Skeletal muscle satellite cell (primary cell): ENCODE results near the gene LIF.
"Not testable (repeated sequence)": the region's sequence is repeated elsewhere in the genome, so short reads cannot be mapped to it uniquely, and the experiment has no call there.

Source experiments
- H3K27me3 ChIP-seq: 2 replicates; pipeline ENCODE4 v1.7.0; 2013; ENCODE audit warnings: low read length; ENCODE audit not compliant: control insufficient read depth, insufficient read depth
- H3K36me3 ChIP-seq: 2 replicates; pipeline ENCODE4 v1.7.0; 2013; ENCODE audit warnings: mild to moderate bottlenecking, control low read depth, low read length; ENCODE audit not compliant: insufficient read depth
- H3K4me1 ChIP-seq: 2 replicates; pipeline ENCODE4 v1.7.0; 2013; ENCODE audit warnings: low read length; ENCODE audit not compliant: control insufficient read depth, insufficient read depth
- H3K4me2 ChIP-seq: 2 replicates; pipeline ENCODE4 v1.7.0; 2013; ENCODE audit warnings: mild to moderate bottlenecking, low read length
- H3K4me3 ChIP-seq: 2 replicates; pipeline ENCODE4 v1.7.0; 2013; ENCODE audit warnings: low read length
- H3K9ac ChIP-seq: 2 replicates; pipeline ENCODE4 v1.7.0; 2013; ENCODE audit warnings: mild to moderate bottlenecking, low read depth, low read length, moderate library complexity
- H3K9me3 ChIP-seq: replicated peaks from 2 replicates; pipeline ENCODE4 v1.7.0; 2013; ENCODE audit warnings: mild to moderate bottlenecking, control low read depth, low read length

LIF gene

DNA sequence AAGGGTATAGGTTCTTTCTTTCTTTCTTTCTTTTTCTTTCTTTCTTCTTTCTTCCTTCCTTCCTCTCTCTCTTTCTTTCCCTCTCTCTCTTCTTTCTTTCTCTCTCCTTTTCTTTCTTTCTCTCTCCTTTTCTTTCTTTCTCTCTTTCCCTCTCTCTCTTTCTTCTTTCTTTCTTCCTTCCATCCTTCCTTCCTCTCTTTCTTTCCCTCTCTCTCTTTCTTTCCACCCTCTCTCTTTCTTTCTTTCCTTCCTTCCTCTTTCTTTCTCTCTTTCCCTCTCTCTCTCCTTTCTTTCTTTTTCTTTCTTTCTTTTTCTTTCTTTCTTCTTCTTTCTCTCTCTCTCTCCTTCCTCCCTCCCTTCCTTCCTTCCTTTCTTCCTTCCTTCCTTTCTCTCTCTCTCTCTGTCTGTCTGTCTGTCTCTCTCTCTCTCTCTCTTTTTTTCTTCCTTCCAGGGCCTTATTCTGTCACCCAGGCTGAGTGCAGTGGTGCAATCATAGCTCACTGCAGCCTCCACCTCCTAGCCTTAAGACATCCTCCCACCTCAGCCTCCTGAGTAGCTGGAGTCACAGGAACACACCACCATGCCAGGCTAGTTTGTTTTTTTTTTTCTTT lies 26.8 kb downstream of the LIF start:
- no peak overlapping the region for H3K4me3 ChIP-seq
- H3K27me3 ChIP-seq: no peaks in the 10 kb centered on the region
- H3K36me3 ChIP-seq: no peaks in the 10 kb centered on the region
- peaks cover 15% of the 10 kb centered on the region for H3K4me1 ChIP-seq
- no peak overlapping the region for H3K4me2 ChIP-seq
- no peaks in the 10 kb centered on the region for H3K9me3 ChIP-seq
- H3K9ac ChIP-seq: no peak overlapping the region

DNA sequence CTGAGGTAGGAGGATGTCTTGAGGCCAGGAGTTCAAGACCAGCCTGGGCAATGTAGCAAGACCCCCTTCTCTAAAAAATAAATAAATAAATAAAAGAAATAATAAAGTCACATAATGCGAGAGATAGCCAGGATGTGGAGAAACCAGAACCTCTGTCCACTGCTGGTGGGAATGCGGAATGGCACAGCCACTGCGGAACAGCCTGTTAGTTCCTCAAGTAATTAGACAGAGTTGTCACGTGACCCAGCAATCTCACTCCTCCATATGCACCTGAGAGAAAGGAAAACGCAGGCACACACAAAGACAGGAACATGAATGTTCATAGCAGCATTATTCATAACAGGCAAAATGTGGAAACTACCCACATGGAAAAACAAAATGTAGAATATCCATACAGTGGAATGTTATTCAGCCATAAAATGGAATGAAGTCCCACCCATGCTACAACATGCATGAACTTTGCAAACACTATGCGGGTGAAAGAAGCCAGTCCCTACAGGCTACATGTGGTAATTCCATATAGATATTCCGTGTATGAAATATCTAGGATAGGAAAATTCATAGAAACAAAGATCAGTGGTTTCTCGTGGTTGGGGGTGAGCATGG lies 27.4 kb downstream of the LIF start:
- Histone ChIP-seq H3K4me3 (no peak overlapping the region), H3K9me3 (no peaks in the 10 kb centered on the region), H3K9ac (no peak overlapping the region), H3K36me3 (no peaks in the 10 kb centered on the region), H3K4me1 (peaks cover 12% of the 10 kb centered on the region), H3K4me2 (no peak overlapping the region), H3K27me3 (no peaks in the 10 kb centered on the region)

DNA sequence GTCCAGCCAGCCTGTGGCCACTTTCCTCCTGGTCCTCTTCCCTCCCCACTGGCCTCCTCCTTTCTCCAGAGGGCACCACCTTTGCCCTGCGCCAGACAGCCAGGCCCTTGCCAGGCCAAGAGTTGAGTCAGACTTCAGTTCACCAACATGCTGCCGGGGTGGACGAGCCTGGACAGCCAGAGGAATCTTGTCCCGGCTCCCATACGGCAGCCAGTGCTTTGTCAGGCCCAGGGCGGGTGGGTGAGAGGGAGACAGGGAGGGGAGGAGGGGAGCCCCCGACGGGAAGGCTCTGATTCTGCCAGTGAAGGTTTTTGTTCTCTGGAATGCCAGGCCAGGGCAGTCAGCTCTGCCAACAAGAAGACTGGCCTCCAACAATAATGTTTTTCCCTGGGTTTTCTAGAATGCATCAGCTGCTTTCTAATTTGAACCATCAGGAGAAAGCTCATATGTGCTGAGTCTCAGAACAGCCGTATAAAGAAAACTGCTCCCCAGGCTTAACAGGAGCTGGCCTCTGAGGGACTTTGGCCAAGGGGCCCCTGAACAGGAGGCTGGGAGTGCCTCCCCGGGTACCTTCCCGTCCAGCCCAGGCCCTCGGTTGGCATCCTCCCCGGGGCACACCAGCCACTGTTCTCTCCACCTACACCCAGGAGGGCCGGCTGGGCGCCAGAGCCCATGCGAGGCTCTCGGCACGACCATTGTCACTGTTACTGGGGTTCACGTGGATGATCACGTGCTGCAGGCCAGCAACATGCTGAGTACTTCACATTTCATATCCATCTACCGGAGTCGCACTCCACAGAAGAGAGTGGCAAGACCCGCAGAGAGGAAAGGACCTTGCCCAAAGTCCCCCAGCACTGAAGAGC lies 28.6 kb downstream of the LIF start:
- Histone ChIP-seq H3K9me3 (no peaks in the 10 kb centered on the region), H3K4me2 (peak overlapping the region; percentile 31), H3K36me3 (no peaks in the 10 kb centered on the region), H3K4me3 (no peak overlapping the region), H3K9ac (peak overlapping the region; percentile 60), H3K27me3 (no peaks in the 10 kb centered on the region), H3K4me1 (peaks cover 20% of the 10 kb centered on the region)

DNA sequence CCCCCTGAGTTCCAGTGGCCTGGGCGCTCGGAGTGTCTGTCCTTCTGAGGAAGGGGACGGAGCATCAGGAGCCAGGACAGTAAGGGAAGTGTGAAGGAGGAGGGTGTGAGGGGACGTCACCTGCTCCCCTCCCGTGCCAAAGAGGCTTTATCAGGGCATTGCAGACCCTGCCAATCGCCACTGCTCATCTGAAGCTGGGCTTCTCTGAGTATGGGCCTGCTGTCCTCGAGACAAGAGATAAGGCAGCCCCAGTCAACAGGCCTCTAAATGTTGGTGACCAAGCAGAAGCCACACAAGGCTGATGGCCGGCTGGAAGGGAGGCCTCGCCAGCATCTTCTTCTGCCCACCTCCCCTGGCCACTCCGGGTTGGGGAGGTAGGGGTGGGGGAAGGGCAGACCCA lies 29.8 kb downstream of the LIF start:
- H3K4me2 ChIP-seq: no peak overlapping the region
- H3K4me1 ChIP-seq: peaks cover 29% of the 10 kb centered on the region
- no peaks in the 10 kb centered on the region for H3K27me3 ChIP-seq
- no peaks in the 10 kb centered on the region for H3K9me3 ChIP-seq
- no peaks in the 10 kb centered on the region for H3K36me3 ChIP-seq
- no peak overlapping the region for H3K4me3 ChIP-seq
- H3K9ac ChIP-seq: no peak overlapping the region

- H3K9ac ChIP-seq, H3K27me3 ChIP-seq, H3K9me3 ChIP-seq, H3K36me3 ChIP-seq, H3K4me2 ChIP-seq, H3K4me3 ChIP-seq: not testable (repeated sequence)
- peaks cover 32% of the 10 kb centered on the region for H3K4me1 ChIP-seq
These were observed 30.3 kb downstream of the LIF start for GRCh38 chr22:30216272-30216671.

DNA sequence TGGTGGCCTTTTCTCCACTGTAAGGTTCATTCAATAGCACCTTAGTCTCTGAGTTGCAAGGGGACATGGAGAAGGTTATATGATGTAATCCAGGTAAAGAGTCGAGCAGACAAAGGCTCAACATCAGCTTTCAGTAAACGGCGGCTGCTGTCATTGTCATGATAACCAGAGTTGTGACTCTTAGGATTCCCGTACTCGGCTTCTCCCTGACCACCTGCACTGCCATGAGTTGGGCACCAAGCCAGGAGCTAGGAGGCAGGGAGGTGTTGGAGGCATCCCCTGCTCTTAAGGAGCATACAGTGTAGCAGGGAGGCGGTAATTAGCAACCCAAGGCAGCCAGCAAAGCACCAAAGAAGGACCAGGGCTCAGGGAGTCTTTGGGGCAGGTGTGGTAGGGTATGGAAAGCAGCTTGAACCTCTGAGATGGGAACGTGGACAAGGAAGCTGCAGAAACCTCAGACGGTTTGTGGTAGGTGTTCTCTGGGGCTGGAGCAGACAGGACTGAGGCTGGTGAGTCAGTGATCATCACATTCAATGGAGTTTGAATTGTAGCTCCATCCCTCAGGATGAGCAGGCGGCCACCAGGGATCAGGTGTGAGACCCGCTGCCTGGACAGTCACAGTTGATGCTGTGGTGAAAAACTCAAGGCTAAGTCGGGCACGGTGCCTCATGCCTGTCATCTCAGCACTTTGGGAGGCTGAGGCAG lies 31.7 kb downstream of the LIF start:
- Histone ChIP-seq H3K4me1 (peaks cover 46% of the 10 kb centered on the region), H3K4me3 (no peak overlapping the region), H3K27me3 (no peaks in the 10 kb centered on the region), H3K9me3 (no peaks in the 10 kb centered on the region), H3K9ac (no peak overlapping the region), H3K36me3 (no peaks in the 10 kb centered on the region), H3K4me2 (no peak overlapping the region)

DNA sequence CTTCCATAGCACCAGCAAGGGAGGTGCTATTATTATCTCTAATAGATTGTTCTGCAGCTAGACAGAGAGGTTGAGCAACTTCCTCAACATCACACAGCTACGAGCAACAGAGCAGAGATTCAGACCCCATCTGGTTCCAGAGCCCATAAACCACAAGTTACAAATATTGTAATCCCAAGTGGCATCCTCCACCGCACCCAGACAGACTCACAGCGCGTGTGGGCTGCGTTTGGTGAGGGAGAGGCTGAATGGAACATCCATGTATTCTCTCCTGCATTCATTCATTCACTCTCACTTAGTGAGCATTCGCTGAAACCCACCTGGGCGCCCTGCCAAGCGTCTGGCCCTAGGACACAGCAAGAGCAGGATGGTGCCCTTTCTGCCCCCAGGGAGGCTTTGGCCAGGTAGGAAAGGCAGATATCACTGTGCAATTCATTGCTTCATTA lies 33.5 kb downstream of the LIF start:
- Histone ChIP-seq H3K36me3 (no peaks in the 10 kb centered on the region), H3K4me3 (no peak overlapping the region), H3K4me1 (peaks cover 59% of the 10 kb centered on the region), H3K27me3 (no peaks in the 10 kb centered on the region), H3K4me2 (peak overlapping the region; percentile 37), H3K9ac (peak overlapping the region; percentile 69), H3K9me3 (no peaks in the 10 kb centered on the region)

DNA sequence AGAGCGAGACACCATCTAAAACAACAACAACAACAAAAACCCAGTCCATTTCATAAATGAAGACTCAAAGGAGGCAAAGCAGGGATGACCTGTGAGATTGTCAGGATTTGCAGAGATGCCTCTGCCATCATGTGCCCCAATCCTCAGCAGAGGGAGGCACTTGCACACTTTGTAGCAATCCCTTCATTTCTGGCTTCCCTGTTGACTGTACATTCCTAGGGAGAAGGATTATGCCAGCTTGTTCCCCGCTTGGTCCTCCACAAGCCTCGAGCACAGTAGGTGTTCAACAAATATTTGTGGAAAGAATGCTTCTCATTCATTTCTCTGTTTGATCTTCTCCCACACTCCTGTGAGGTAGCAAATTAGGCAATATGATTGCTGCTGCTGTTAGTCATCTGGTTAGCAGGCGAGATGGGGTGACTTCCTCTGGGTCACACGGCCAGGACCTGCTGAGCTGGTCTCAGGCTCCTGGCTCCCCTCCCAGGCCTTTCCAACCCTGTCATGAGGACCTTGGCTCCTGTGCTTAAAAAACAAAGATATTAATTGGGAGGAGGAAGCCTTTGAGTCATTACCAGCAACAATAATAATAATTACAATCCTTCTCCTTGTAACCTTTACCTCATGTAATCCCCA lies 34.1 kb downstream of the LIF start:
- no peaks in the 10 kb centered on the region for H3K27me3 ChIP-seq
- no peaks in the 10 kb centered on the region for H3K9me3 ChIP-seq
- H3K36me3 ChIP-seq: no peaks in the 10 kb centered on the region
- H3K4me1 ChIP-seq: peaks cover 59% of the 10 kb centered on the region
- peak overlapping the region; percentile 69 for H3K9ac ChIP-seq
- no peak overlapping the region for H3K4me3 ChIP-seq
- H3K4me2 ChIP-seq: peak overlapping the region; percentile 37

DNA sequence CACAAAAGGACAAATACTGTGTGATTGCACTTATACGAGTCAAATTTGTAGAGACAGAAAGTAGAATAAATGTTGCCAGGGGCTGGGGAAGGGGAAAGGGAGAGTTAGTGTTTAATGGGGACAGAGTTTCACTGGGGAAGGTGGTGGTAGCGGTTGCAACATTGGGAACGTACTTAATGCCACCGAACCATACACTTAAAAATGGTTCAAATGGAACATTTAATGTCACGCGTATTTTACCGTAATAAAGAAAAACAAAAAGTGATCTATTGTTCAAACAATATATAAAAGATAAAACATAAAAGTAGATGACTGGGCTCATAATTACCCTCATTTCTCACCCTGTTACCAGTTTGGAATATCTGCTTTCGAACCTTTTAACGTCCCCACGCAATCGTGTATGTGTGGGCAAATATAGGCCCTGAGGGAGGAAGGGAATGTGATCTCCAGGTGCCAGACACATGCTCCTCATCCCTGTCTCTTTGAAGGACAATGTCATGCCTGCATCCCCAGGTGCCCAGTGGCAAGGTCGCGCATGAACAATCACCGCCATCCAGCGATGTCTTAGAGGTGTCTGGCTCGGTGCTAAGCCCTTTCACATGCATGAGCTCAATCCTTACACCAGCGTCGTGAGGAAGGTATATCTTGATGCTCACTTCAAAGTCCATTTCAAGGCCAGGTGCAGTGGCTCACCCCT lies 35.3 kb downstream of the LIF start:
- H3K9ac ChIP-seq: peak overlapping the region; percentile 81
- H3K4me2 ChIP-seq: no peak overlapping the region
- H3K4me3 ChIP-seq: no peak overlapping the region
- H3K9me3 ChIP-seq: no peaks in the 10 kb centered on the region
- no peaks in the 10 kb centered on the region for H3K36me3 ChIP-seq
- no peaks in the 10 kb centered on the region for H3K27me3 ChIP-seq
- H3K4me1 ChIP-seq: peaks cover 69% of the 10 kb centered on the region

- Histone ChIP-seq H3K4me3 (no peak overlapping the region), H3K4me1 (peaks cover 78% of the 10 kb centered on the region), H3K4me2 (peak overlapping the region; percentile 11), H3K27me3 (no peaks in the 10 kb centered on the region), H3K9ac (peak overlapping the region; percentile 81), H3K9me3 (no peaks in the 10 kb centered on the region), H3K36me3 (no peaks in the 10 kb centered on the region)
These were observed 36.2 kb downstream of the LIF start for GRCh38 chr22:30210235-30210909.
